GM12891 (cell line): ENCODE results near the gene CDH5.

ENCODE experiments used
- PAX5 ChIP-seq: IDR thresholded peaks from 2 replicates; pipeline ENCODE4 v1.6.1; 2011; ENCODE audit warnings: low read length, moderate library complexity, mild to moderate bottlenecking; ENCODE audit not compliant: insufficient read depth, severe bottlenecking
- POLR2A ChIP-seq: IDR thresholded peaks from 2 replicates; pipeline ENCODE4 v1.6.1; 2011; ENCODE audit warnings: low read depth, low read length, control low read depth
- POLR2AphosphoS5 ChIP-seq: IDR thresholded peaks from 2 replicates; pipeline ENCODE4 v1.6.1; 2011; ENCODE audit warnings: low read depth, low read length, control low read depth
- POU2F2 ChIP-seq: IDR thresholded peaks from 2 replicates; pipeline ENCODE4 v1.6.1; 2011; ENCODE audit warnings: low read depth, mild to moderate bottlenecking, control low read depth, low read length, moderate library complexity
- SPI1 ChIP-seq: IDR thresholded peaks from 2 replicates; pipeline ENCODE4 v1.6.1; 2011; ENCODE audit warnings: low read depth, low read length, control low read depth
- TAF1 ChIP-seq: IDR thresholded peaks from 2 replicates; pipeline ENCODE4 v1.6.1; 2011; ENCODE audit warnings: low read depth, low read length, control low read depth

DNA sequence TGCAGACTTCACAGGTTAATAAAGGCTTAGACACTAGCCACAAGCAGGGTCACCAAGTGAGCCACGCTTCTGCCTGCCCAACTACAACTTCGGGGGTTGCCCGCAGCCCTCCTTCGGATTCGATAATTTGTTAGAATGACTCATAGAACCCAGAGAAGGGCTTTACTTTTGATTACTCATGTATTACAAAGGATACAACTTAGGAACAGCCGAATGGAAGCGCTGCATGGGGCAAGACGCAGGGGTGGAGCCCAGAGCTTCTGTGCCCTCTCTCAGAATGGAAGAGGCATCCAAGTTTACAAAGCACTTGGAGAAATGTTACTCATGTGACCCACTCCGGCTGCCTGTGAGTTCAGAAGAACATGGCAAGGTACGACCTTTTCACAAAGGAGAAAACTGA, 7.5 kb upstream of the CDH5 start:
- TF ChIP-seq POLR2A (no peak), POLR2AphosphoS5 (no peak), TAF1 (no peak), SPI1 (no peak), POU2F2 (no peak), PAX5 (no peak)
